Endothelial cell (in vitro differentiated cells): ENCODE data around the gene SUN2. TPM values are rescaled to one million over a fixed set of nuclear protein-coding genes. Genes with fewer than 3 reads are reported as not detected.

ENCODE experiments used
- DNase-seq: peaks from one replicate; pipeline ENCODE4 v3.0.0; 2021; ENCODE audit warnings: low spot score
- H3K27ac Mint-ChIP-seq: one replicate; pipeline ENCODE4 v1.8.0; 2021; ENCODE audit warnings: mixed read lengths, inconsistent platforms; ENCODE audit not compliant: unreplicated experiment
- H3K27me3 Mint-ChIP-seq: one replicate; pipeline ENCODE4 v1.8.0; 2021; ENCODE audit warnings: mild to moderate bottlenecking, moderate library complexity, mixed read lengths, inconsistent platforms; ENCODE audit not compliant: unreplicated experiment
- H3K36me3 Mint-ChIP-seq: one replicate; pipeline ENCODE4 v1.8.0; 2021; ENCODE audit warnings: mild to moderate bottlenecking, low read depth, mixed read lengths, inconsistent platforms; ENCODE audit not compliant: unreplicated experiment
- H3K4me1 Mint-ChIP-seq: one replicate; pipeline ENCODE4 v1.8.0; 2021; ENCODE audit warnings: mild to moderate bottlenecking, mixed read lengths, inconsistent platforms; ENCODE audit not compliant: unreplicated experiment
- H3K4me3 Mint-ChIP-seq: one replicate; pipeline ENCODE4 v1.8.0; 2021; ENCODE audit warnings: mild to moderate bottlenecking, mixed read lengths, inconsistent platforms; ENCODE audit not compliant: unreplicated experiment
- H3K9me3 Mint-ChIP-seq: one replicate; pipeline ENCODE4 v1.8.0; 2021; ENCODE audit warnings: mixed read lengths, inconsistent platforms; ENCODE audit not compliant: unreplicated experiment
- total RNA-seq: library from RNA; stranded (reverse); fragmentation: NEBNext Ultra II Directional; extraction: Animal tissue kit (Norgen Biotek cat#: 25700); gene quantifications from one replicate; pipeline ENCODE4 v1.2.1, GENCODE V29; 2021; ENCODE audit not compliant: unreplicated experiment
- TF ChIP-seq, protein P1 (sequence below): fragments of 200-600 bp; sonication (generic); IDR thresholded peaks from one replicate; pipeline ENCODE4 v1.5.0; 2021; ENCODE audit warnings: antibody characterized with exemption; ENCODE audit not compliant: unreplicated experiment

The SUN2 gene
- total RNA-seq, 1 donor from 2014 or later, result 74.4 TPM

DNA sequence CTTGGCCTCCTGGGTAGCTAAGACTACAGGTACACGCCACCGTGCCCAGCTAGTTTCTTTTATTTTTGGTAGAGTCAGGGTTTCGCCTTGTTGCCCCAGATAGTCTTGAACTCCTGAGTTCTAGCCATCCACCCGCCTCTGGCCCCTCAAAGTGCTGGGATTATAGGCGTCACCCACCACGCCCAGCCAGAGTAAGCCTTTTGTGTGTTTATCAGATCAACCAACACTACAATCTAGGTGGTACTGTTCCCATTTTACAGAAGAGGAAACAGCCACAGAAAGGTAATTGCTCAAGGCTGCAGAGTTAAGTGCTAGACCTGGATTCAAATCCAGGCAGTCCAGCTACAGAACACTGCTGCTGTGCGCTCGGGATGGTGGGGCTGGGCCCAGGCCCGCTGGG is 70.9 kb downstream of the SUN2 start:
- Mint-ChIP-seq H3K27me3 (peaks cover 6% of the 10 kb centered on the region), H3K4me1 (peaks cover 4% of the 10 kb centered on the region), H3K27ac (no peak overlapping the region), H3K9me3 (no peaks in the 10 kb centered on the region), H3K36me3 (peaks cover 39% of the 10 kb centered on the region), H3K4me3 (no peak overlapping the region)
- no peak for DNase-seq
- TF ChIP-seq, protein P1, sequence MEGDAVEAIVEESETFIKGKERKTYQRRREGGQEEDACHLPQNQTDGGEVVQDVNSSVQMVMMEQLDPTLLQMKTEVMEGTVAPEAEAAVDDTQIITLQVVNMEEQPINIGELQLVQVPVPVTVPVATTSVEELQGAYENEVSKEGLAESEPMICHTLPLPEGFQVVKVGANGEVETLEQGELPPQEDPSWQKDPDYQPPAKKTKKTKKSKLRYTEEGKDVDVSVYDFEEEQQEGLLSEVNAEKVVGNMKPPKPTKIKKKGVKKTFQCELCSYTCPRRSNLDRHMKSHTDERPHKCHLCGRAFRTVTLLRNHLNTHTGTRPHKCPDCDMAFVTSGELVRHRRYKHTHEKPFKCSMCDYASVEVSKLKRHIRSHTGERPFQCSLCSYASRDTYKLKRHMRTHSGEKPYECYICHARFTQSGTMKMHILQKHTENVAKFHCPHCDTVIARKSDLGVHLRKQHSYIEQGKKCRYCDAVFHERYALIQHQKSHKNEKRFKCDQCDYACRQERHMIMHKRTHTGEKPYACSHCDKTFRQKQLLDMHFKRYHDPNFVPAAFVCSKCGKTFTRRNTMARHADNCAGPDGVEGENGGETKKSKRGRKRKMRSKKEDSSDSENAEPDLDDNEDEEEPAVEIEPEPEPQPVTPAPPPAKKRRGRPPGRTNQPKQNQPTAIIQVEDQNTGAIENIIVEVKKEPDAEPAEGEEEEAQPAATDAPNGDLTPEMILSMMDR, result no peak

Other genes starting within 250 kb of the SUN2 start
- 492 TPM for gene DDX17, start 249.7 kb downstream of the SUN2 start, total RNA-seq
- 3.5 TPM for gene DMC1, start 185.8 kb downstream of the SUN2 start, total RNA-seq
- 2.5 TPM for gene FAM227A, start 99.6 kb downstream of the SUN2 start, total RNA-seq
- gene CBY1, start 99.4 kb downstream of the SUN2 start, total RNA-seq, result 29.7 TPM
- 108 TPM for gene TOMM22, start 74.0 kb downstream of the SUN2 start, total RNA-seq
- gene JOSD1, start 55.1 kb downstream of the SUN2 start, total RNA-seq, result 49.6 TPM
- 44.5 TPM for gene GTPBP1, start 50.1 kb downstream of the SUN2 start, total RNA-seq
- gene DNAL4, start 38.1 kb upstream of the SUN2 start, total RNA-seq, result 20.2 TPM
- 0.62 TPM for gene NPTXR, start 88.0 kb upstream of the SUN2 start, total RNA-seq
- 11.0 TPM for gene CBX6, start 116.2 kb upstream of the SUN2 start, total RNA-seq
- gene APOBEC3A, start 201.6 kb upstream of the SUN2 start, total RNA-seq, result not detected
- 1.0 TPM for gene APOBEC3B, start 226.3 kb upstream of the SUN2 start, total RNA-seq